Measurements from ENCODE around the gene WNK2.

WNK2 gene

DNA sequence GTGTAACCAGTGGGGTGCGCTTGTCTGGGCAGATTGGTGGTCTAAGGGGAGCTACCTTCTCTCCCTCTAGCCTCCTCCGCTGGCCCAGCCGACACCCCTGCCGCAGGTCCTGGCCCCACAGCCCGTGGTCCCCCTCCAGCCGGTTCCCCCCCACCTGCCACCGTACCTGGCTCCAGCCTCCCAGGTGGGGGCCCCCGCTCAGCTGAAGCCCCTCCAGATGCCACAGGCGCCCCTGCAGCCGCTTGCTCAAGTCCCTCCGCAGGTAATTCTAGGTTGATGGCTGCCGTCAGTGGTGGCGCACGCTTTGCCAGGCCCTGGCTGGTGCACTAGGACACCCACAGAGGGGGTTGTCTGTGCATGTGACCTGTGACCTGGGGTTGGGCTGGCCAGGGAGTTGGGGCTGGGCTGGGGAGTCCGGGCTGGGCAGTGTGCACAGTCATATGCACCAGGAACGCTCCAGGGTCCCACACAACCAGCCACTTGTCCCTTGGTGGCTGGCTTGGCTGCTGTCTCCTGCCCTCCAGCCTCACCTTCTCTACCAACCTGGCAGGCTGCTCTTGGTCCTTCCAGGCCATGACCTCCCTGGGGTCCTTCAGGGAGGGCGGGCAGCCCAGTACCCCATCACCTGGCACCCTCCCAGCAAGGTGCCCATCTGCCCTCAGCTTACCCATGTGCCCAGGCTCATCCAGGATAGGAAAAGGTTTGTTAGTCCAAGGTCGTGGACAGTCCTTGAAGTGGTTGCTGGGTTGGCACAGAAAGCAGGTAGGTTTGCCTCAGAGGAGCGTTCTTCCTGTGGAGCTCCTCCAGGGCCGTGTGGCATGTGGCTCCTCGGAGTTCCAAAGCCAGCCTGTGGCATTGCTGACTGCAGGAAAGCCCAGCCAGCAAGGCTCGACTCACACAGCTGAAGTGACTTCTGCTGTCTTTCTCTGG, 73.2 kb downstream of the WNK2 start:
- DNase-seq: no peak

GRCh38 chr9:93257808-93258331, 73.9 kb downstream of the WNK2 start:
- DNase-seq: no peak

GRCh38 chr9:93258419-93258817, 74.5 kb downstream of the WNK2 start:
- no peak for DNase-seq

DNA sequence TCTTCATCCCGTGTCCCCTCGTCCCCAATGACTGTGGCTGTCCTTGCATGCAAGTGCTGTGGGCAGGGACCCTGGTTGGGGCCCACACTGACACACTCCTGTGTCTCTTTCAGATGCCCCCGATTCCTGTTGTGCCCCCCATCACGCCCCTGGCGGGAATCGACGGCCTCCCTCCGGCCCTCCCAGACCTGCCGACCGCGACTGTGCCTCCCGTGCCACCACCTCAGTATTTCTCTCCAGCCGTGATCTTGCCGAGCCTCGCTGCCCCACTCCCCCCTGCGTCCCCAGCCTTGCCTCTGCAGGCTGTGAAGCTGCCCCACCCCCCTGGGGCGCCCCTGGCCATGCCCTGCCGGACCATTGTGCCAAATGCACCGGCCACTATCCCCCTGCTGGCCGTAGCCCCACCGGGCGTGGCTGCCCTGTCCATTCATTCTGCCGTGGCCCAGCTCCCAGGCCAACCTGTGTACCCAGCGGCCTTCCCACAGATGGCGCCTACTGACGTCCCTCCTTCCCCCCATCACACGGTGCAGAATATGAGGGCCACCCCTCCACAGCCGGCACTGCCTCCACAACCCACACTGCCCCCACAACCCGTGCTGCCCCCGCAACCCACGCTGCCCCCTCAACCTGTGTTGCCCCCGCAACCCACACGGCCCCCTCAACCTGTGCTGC, 75.0 kb downstream of the WNK2 start:
- no peak for DNase-seq

- DNase-seq: no peak
These were observed 75.7 kb downstream of the WNK2 start for GRCh38 chr9:93259490-93260262.

GRCh38 chr9:93260263-93261066, 76.5 kb downstream of the WNK2 start:
- no peak for DNase-seq

DNA sequence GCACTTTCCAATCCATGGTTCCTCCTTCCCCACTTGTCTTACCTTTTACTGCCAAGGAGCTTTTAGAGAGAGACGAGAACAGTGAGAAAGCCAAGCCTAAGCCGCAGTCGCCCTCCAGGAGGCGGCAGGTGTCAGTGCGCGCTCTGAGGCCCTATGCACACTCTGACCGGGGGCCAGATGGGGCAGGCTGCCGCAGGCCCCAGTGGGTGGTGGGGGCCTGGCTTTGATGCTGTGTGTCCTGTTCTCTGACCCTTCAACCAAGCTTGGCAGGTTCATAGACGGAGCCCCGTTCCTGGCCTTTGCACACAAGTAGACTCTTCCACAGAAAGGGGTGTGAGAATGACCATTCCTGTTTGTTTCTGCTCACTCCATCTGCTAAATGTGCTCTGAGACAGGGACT, 77.3 kb downstream of the WNK2 start:
- DNase-seq: no peak

DNA sequence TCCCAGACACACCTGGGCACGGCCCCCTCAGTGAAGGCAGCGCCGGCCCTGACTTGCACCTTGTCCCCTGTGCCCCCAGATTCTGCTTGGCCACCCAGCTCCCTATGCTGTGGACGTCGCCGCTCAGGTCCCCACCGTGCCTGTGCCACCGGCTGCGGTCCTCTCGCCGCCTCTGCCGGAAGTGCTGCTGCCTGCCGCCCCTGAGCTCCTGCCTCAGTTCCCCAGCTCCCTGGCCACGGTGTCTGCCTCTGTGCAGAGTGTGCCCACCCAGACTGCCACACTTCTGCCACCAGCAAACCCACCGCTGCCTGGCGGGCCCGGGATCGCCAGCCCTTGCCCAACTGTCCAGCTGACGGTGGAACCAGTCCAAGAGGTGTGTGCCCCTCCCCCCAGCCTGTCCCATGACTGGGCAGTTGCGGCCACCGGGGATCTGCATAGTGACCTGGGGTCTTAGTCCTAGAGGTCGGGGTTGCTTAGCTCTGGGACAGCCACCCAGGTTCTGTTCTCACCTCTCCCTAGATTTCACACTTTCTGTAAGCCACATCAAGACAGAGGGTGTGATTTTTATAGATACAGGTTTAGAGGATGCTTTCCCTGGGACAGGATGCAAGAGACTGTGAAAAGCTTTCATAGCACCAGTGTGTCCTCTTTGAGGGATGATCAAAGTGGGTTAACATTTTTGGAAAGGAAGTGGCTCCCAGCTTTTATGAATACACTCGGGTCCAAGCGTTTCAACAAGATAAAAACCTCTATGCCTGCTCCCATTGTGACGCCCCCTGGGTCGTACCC, 78.0 kb downstream of the WNK2 start:
- no peak for DNase-seq

DNA sequence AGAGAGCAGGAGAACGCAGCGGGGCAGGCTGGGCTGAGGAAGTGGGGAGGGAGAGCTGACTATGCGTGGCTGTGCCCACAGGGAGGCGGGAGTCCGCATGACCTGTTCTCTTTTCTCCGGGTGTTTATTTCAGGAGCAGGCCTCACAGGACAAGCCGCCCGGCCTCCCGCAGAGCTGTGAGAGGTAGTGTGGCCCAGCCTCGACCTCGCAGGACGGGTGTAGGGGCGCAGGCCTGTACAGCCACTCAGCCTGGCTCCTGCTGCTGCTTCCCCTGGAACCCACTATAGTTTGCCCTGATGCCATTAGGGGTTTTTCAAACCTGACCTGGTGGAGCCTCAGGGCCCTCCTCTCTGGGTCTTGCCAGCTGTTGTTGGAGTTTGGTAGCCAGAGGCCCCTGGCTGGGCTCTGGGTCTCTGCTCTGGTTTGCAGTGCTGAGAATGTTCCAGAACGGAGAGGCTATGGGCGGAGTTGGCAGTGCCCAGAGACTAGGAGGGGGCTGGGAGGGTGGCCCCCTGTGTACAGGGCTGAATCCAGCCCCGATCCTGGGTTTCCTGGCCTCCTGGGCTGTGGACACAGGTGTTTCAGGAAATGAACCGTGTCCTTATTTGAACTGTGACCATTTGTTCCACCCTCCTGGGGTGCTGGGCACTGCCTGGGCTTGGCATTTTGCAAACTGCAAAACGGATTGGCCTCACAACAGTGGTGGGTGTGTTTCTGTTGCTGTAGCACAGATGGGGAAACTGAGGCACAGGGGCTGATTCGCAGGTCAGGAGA, 78.8 kb downstream of the WNK2 start:
- DNase-seq: no peak

DNA sequence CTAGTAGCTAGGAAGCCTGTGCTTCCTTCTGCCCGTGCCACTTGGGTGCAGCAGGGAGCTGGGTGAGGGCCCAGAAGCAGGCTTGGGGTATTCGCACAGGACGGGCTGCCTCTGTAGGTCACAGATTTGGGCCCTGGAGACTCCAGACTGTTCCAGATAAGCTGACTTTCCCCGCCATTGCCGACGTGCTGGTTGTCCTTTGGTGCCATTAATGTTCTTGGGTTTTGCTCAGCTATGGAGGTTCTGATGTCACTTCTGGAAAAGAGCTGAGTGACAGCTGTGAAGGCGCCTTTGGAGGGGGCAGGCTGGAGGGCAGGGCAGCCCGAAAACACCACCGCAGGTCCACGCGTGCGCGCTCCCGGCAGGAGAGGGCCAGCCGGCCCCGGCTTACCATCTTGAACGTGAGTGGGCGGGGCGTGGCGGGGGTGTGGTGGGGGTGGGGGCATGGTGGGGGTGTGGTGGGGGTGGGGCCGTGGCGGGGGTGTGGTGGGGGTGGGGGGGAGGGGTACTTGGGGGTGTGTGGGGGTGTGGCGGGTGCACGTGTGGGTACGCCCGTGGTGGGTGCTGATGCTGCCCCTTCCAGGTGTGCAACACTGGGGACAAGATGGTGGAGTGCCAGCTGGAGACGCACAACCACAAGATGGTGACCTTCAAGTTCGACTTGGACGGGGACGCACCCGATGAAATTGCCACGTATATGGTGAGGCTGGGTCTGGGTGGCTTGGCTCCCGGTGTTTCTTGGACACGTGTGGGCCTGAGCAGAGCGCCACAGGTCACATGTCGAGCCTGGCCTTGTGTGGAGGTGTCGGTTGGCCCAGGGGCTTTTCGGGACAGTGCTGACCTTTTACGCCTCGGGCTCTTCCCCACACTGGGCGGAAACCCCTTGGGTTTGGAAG, 79.6 kb downstream of the WNK2 start:
- no peak for DNase-seq

- no peak for DNase-seq
These were observed 80.6 kb downstream of the WNK2 start for GRCh38 chr9:93264338-93265125.

DNA sequence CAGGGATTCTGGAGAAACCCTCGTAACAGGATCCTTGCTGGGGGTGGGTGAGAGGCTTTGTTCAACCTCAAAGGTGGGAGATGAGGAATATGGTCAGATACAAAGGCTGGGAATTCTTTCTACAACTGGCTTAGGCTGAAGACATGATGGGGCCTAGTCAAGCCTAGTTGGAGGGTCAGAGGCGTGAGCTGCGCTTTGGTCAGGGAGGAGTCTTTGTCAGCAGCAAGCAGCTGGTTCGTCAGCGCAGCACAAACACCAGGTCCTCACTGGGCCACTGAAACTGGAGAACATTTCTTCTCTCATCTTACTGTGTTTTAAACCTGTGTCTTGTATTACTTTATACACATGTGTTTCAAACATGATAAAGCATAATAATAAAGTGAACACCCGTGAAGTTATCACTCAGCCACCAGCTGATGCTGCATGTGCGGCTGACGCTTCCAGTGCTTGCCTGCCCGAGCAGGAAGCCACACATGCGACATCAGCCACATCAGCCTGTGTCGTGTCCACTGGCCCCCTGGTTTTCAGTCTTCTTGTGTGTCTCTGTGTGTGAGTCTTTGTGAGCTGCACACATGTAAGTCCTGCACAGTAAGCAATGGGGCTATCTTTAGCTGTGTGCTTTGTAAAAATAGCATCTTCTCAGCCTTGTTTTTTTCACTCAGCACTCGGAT, 81.5 kb downstream of the WNK2 start:
- no peak for DNase-seq

DNA sequence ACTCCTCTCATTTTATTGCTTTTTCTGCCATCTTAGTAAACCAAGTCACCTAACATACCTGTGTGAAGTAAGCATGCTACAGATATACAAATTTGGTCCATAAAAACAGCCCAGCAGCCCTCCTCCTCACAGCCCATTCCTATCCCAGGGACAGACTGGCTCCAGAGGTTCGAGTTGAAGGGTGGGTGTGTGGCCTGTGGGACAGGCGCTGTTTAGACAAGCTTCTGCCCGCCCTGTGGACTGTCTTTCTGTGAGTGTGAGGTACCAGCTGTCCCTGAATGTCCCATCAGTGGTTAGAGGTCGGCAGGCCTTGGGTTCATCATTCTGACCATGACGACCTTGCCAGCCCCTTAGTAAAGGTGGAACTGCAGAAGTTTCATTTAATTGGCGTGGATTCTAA, 82.0 kb downstream of the WNK2 start:
- DNase-seq: no peak

- DNase-seq: no peak
These were observed 82.6 kb downstream of the WNK2 start for GRCh38 chr9:93266521-93267001.

GRCh38 chr9:93267091-93267541, 83.2 kb downstream of the WNK2 start:
- no peak for DNase-seq

DNA sequence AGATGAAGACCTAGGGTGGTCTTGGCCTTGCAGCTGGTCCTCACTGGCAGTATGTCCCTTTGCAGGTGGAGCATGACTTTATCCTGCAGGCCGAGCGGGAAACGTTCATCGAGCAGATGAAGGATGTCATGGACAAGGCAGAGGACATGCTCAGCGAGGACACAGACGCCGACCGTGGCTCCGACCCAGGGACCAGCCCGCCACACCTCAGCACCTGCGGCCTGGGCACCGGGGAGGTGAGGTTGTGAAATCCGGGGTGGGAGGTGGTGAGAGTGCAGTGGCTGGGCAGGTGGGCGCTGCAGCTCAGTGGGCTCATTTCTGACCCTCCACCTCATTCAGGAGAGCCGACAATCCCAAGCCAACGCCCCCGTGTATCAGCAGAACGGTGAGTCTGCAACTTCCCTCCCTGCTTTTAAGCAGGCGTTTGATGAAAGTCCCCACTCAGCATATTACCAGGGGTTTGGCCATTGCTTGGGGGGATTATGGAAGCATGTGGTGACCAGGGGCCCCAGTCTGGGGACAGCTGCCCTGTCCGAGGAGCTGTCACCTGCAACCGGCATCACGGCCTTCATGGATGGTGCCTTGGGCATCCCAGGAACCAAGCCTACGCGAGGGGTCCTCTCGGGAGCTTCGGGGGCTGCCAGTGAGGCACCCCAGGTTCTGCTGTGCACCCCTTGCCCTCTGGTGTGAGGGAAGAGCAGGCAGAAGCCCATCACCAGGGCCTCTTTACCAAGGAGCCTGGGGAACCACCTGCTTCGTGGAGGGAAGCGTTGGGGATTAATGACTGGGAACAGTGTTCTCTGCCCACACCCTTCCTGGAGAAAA, 84.0 kb downstream of the WNK2 start:
- DNase-seq: no peak

All from CD4-positive, alpha-beta T cell treated with Interleukin-6 for 4 hours (primary cell).